ENCODE measurements around the gene MRC2. TPM values are rescaled to one million over a fixed set of nuclear protein-coding genes. Genes with fewer than 3 reads are reported as not detected.
"Not testable (repeated sequence)": the region's sequence is repeated elsewhere in the genome, so short reads cannot be mapped to it uniquely, and the experiment has no call there.

The MRC2 gene
- total RNA-seq, 1 experiment from 2014 or later: 12.3 TPM

DNA sequence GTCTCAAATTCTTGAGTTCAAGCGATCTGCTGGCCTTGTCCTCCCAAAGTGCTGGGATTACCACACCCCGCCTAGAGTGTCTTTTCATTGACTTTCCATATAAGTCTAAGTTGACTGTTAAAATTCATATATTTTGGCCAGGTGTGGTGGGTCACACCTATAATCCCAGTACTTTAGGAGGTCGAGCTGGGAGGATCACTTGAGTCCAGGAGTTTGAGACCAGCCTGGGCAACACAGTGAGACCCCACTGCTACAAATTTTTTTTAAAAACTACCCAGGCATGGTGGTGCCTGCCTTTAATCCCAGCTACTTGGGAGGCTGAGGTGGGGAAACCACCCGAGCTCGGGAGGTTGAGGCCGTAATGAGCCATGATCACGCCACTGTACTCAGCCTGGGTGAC is 21.9 kb upstream of the MRC2 start:
- DNase-seq (ENCODE audit: unreplicated experiment): no peak
- Mint-ChIP-seq H3K27me3 (ENCODE audit: insufficient read depth, unreplicated experiment) (no peaks in the 10 kb centered on the region), H3K9me3 (ENCODE audit: unreplicated experiment) (no peaks in the 10 kb centered on the region), H3K4me3 (ENCODE audit: unreplicated experiment) (no peak overlapping the region), H3K27ac (ENCODE audit: low read depth, unreplicated experiment) (no peak overlapping the region), H3K4me1 (ENCODE audit: insufficient read depth, unreplicated experiment) (peaks cover 3% of the 10 kb centered on the region), H3K36me3 (ENCODE audit: insufficient read depth, unreplicated experiment) (peaks cover 88% of the 10 kb centered on the region)
- CTCF ChIA-PET: interaction anchor here (0.9 kb wide), 1 partner anchor 13 kb away, joined by 3 read pairs; no protein-coding TSS in a partner anchor
- no TSS peak for BruUV-seq (replicated peaks)
- intact Hi-C loops (cut with micrococcal nuclease): no loop called here
- TF ChIP-seq, protein P1, sequence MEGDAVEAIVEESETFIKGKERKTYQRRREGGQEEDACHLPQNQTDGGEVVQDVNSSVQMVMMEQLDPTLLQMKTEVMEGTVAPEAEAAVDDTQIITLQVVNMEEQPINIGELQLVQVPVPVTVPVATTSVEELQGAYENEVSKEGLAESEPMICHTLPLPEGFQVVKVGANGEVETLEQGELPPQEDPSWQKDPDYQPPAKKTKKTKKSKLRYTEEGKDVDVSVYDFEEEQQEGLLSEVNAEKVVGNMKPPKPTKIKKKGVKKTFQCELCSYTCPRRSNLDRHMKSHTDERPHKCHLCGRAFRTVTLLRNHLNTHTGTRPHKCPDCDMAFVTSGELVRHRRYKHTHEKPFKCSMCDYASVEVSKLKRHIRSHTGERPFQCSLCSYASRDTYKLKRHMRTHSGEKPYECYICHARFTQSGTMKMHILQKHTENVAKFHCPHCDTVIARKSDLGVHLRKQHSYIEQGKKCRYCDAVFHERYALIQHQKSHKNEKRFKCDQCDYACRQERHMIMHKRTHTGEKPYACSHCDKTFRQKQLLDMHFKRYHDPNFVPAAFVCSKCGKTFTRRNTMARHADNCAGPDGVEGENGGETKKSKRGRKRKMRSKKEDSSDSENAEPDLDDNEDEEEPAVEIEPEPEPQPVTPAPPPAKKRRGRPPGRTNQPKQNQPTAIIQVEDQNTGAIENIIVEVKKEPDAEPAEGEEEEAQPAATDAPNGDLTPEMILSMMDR (IDR thresholded peaks at IDR 0.05; ENCODE audit: unreplicated experiment): no peak
- POLR2A ChIA-PET: interaction anchor here (0.7 kb wide), 1 partner anchor 21 kb away, joined by 3 read pairs; no protein-coding TSS in a partner anchor

DNA sequence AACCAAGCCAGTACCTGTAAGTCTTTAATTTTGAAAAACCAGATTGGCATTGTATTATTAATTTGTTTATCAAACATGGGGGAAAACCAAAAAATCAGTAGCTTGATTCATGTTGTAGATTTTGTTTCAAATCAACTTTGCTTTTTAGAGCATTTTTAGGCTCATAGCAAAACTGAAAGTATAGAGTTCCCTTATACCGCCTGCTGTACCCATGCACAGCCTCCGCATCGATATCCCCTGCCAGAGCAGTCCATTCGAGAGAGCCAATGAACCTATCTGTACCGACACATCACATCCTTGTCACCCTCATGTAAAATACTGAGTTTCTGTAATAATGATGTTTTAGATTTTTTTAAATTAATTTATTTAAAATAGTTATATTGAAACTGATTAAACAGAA is 16.2 kb upstream of the MRC2 start:
- Mint-ChIP-seq H3K9me3 (ENCODE audit: unreplicated experiment) (no peaks in the 10 kb centered on the region), H3K36me3 (ENCODE audit: insufficient read depth, unreplicated experiment) (peaks cover 95% of the 10 kb centered on the region), H3K4me1 (ENCODE audit: insufficient read depth, unreplicated experiment) (no peaks in the 10 kb centered on the region), H3K27me3 (ENCODE audit: insufficient read depth, unreplicated experiment) (no peaks in the 10 kb centered on the region), H3K4me3 (ENCODE audit: unreplicated experiment) (no peak overlapping the region), H3K27ac (ENCODE audit: low read depth, unreplicated experiment) (no peak overlapping the region)
- TF ChIP-seq, protein P1 (IDR thresholded peaks at IDR 0.05; ENCODE audit: unreplicated experiment): no peak
- ChIA-PET CTCF (interaction anchor here (0.6 kb wide), 1 partner anchor 31 kb away, joined by 4 read pairs; no protein-coding TSS in a partner anchor), POLR2A (no interaction called here)
- DNase-seq (ENCODE audit: unreplicated experiment): no peak
- intact Hi-C loops (cut with micrococcal nuclease): no loop called here
- no TSS peak for BruUV-seq (replicated peaks)

DNA sequence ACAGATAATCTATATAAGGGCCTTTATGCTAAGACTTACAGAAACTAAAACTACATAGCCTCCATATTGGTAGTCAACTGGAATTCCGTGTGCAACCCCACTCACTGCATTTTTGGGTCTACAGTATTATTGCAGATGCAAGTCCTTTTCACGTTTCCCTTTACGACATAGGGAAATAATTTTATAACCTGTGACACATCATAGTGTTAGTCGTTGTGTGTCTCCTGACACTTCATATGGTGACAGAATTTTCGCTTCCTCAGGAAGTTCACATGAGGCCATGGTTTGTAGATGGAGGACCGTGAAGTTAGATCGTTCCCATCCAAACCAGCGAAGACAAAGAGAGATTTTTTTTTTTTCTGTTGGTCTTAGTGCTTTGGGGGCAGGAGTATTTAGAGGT is 15.7 kb upstream of the MRC2 start:
- intact Hi-C loops (cut with micrococcal nuclease): no loop called here
- H3K27ac Mint-ChIP-seq (ENCODE audit: low read depth, unreplicated experiment): no peak overlapping the region
- H3K27me3 Mint-ChIP-seq (ENCODE audit: insufficient read depth, unreplicated experiment): no peaks in the 10 kb centered on the region
- no peak overlapping the region for H3K4me3 Mint-ChIP-seq (ENCODE audit: unreplicated experiment)
- ChIA-PET POLR2A (no interaction called here), CTCF (interaction anchor here (0.6 kb wide), 1 partner anchor 32 kb away, joined by 4 read pairs; no protein-coding TSS in a partner anchor)
- no peaks in the 10 kb centered on the region for H3K9me3 Mint-ChIP-seq (ENCODE audit: unreplicated experiment)
- H3K4me1 Mint-ChIP-seq (ENCODE audit: insufficient read depth, unreplicated experiment): no peaks in the 10 kb centered on the region
- BruUV-seq (replicated peaks): no TSS peak
- DNase-seq (ENCODE audit: unreplicated experiment): no peak
- peaks cover 96% of the 10 kb centered on the region for H3K36me3 Mint-ChIP-seq (ENCODE audit: insufficient read depth, unreplicated experiment)
- TF ChIP-seq, protein P1 (IDR thresholded peaks at IDR 0.05; ENCODE audit: unreplicated experiment): no peak

DNA sequence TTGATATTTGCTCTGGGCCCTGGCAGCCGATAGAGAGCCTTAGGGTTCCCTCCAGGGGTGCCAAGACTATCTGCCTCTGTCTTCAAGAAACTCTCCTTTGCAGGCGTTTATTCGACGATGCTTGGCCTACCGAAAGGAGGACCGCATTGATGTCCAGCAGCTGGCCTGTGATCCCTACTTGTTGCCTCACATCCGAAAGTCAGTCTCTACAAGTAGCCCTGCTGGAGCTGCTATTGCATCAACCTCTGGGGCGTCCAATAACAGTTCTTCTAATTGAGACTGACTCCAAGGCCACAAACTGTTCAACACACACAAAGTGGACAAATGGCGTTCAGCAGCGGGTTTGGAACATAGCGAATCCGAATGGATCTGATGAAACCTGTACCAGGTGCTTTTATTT is 15.2 kb upstream of the MRC2 start:
- H3K27ac Mint-ChIP-seq (ENCODE audit: low read depth, unreplicated experiment); intact Hi-C loops (cut with micrococcal nuclease); CTCF ChIA-PET; DNase-seq (ENCODE audit: unreplicated experiment); H3K27me3 Mint-ChIP-seq (ENCODE audit: insufficient read depth, unreplicated experiment); H3K4me1 Mint-ChIP-seq (ENCODE audit: insufficient read depth, unreplicated experiment); BruUV-seq (replicated peaks); H3K4me3 Mint-ChIP-seq (ENCODE audit: unreplicated experiment); H3K9me3 Mint-ChIP-seq (ENCODE audit: unreplicated experiment); POLR2A ChIA-PET: not testable (repeated sequence)
- peaks cover 91% of the 10 kb centered on the region for H3K36me3 Mint-ChIP-seq (ENCODE audit: insufficient read depth, unreplicated experiment)

DNA sequence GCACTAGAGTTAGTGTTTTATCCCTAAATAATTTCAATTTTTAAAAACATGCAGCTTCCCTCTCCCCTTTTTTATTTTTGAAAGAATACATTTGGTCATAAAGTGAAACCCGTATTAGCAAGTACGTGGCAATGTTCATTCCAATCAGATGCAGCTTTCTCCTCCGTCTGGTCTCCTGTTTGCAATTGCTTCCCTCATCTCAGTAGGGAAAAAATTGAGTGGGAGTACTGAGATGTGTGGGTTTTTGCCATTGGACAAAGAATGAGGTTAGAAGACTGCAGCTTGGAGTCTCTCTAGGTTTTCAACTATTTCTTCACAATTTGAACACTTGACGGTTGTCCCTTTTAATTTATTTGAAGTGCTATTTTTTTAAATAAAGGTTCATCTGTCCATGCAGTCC is 14.4 kb upstream of the MRC2 start:
- H3K27me3 Mint-ChIP-seq (ENCODE audit: insufficient read depth, unreplicated experiment); DNase-seq (ENCODE audit: unreplicated experiment); intact Hi-C loops (cut with micrococcal nuclease); POLR2A ChIA-PET; H3K4me3 Mint-ChIP-seq (ENCODE audit: unreplicated experiment); H3K27ac Mint-ChIP-seq (ENCODE audit: low read depth, unreplicated experiment); H3K9me3 Mint-ChIP-seq (ENCODE audit: unreplicated experiment); BruUV-seq (replicated peaks); CTCF ChIA-PET; H3K4me1 Mint-ChIP-seq (ENCODE audit: insufficient read depth, unreplicated experiment): not testable (repeated sequence)
- H3K36me3 Mint-ChIP-seq (ENCODE audit: insufficient read depth, unreplicated experiment): peaks cover 88% of the 10 kb centered on the region

All from MCF 10A (cell line).